GM21515 (cell line): ENCODE data around the gene CRHR2.

Experiments
- ATAC-seq: cut with Tn5 transposase; IDR thresholded peaks from one replicate; pipeline ENCODE4 v1.9.1; 2021; ENCODE audit not compliant: unreplicated experiment

Gene CRHR2

GRCh38 chr7:30707391-30708357 is 25.4 kb upstream of the CRHR2 start:
- ATAC-seq, result no peak

DNA sequence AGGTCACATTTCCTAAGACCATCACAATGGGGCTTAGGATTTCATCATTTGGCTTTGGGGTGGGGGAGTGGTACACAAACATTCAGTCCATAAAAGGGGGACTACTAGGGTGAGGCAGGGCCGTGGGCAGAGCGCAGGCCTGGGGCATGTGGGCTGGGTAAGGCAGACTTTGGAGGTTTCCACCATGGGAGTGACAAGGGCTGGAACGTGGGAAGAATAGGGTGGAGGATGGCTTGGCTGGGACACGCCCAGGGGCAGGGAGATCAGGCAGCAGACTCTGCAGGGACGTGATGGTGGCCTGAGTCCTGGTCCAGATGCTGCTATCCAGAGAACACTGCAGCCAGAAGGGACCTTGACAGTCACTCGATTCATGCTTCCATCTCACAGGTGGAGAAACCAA is 24.7 kb upstream of the CRHR2 start:
- ATAC-seq, result no peak

DNA sequence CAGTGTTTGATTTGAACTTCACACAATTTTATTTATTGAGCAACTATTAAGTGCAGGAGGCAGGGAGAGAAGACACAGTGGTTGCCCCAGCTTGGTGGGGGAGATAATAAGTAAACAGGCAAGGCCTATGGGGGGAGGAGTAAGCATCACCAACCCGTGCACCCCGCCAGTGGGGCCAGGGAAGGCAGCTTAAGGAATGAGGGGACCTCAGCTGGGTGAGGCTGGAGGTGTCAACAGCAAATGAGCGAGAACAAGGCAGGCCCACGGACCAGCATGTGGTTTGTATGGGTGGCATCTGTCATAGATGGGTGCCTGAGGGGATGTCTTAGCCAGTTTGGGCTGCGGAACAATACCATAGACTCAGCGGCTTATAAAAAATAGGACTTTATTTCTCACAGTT is 24.1 kb upstream of the CRHR2 start:
- no peak for ATAC-seq

- no peak for ATAC-seq
Observed at GRCh38 chr7:30705596-30705995, 23.3 kb upstream of the CRHR2 start.

DNA sequence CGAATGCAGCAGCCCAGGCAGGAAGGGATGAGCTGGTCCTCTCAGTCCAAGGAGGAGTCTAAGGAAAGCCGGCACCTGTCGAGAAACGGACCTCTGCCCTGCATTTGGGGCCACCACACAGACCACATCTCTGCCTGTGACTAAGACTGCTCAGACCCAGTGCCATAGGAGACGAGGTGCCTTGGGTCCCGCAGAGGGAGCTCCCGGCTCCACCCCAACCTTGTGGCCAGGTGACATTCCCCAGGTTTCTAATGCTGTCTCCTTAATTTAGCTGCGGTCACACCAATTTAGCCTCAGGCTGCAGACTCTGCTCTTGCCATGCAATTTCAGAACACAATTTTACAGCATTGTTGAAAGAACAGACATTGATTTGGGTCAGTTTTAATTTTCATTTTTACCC is 22.8 kb upstream of the CRHR2 start:
- ATAC-seq, result no peak

GRCh38 chr7:30703756-30704155 is 21.5 kb upstream of the CRHR2 start:
- ATAC-seq, result no peak

DNA sequence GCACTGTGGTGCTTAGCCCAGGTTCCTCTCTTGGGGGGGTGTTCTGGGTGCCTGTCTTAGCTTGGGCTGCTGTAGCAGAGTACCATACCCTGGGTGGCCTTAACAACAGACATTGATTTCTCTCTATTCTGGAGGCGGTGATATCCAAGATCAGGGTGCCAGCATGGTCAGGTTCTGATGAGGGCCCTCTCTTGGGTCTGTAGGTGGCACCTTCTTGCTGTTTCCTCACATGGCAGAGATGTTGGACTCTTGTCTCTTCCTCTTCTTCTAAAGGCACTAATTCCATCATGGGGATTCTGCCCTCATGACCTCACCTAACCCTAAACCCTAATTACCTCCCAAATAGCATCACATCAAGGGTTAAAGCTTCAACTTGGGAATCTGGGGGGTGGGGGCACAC is 19.9 kb upstream of the CRHR2 start:
- ATAC-seq, result no peak

DNA sequence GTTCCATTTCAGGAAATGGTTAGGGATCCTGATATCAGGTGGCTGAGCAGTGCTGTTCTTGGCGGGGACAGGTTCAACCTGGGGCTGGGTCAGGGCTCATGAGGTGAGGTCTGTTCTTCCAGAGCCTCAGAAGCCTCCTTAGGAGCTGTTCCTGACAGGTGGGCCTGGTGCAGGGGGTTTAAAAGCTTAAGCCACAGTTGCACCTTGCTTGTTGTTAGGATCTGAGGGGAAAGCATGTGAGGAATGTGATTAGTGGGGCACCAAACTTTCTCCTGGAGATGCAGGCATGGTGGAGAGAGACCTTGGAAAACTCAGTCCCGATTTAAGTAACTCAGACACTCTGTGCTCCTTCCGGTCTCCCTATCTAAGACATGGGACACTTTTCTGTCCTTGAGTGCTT is 18.7 kb upstream of the CRHR2 start:
- ATAC-seq, result no peak

GRCh38 chr7:30699706-30700495 is 17.6 kb upstream of the CRHR2 start:
- ATAC-seq, result no peak

GRCh38 chr7:30698481-30698880 is 16.2 kb upstream of the CRHR2 start:
- no peak for ATAC-seq

DNA sequence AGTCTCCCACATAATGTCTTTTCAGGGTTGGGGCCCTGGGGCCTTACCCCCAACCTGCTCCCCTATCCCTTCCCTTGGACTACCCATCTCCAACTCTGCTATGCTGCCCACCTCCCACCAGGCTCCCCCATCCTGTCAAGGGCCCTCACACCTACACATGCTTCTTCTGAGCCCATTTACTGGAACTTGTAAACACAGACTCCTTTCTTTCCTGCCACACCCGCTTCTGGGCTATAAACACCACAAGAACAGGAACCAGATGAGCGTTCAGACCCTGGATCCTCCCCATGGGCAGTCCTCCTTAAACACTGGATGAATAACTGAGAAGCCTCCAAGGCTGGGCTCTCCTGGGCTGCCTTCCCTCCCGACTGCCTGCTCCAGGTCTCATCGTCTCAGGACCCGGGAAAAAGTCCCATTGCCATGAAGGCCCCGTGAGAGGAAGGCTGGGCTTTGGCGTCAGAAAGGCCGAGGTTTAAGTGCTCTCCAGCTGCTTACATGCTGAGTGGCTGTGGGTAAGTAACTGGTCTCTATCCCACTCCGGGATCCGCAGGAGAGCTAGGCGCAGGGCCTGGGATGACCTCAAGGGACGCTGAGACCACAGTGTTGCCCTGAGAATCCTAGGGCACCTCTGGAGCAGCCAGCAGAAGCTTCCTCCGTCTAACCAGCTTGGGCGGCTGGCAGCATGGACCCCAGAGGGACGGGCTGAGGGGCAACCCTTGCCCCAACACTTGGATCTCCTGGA is 15.6 kb upstream of the CRHR2 start:
- ATAC-seq, result no peak

- ATAC-seq, result no peak
Observed at GRCh38 chr7:30694774-30695721, 12.8 kb upstream of the CRHR2 start.

DNA sequence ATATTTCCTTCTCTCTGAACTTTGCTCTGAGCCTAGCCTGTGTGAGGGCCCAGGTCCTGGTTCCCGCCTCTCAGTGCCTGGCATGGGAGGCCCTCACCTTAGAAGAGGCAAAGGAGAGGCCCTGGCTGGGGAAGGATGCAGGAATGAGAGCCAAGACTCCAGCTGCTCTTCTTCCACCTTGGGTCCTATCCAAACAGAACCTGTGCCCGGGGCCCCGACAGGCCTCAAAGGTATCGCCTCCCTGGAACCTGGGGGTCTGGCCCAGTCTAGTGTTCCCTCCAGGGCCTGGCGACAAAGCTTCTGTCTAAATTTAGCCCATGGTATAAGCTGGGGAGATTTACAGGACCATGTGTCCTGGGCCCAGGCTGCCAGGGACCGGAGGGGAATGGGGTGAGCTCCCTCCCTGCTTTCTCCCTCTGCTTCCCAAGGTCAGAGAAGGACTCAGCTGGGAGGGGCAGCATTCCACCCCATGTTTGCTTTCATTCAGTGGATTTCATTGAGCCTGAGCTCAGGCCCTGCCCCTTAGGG is 12.0 kb upstream of the CRHR2 start:
- no peak for ATAC-seq

- no peak for ATAC-seq
Observed at GRCh38 chr7:30692882-30693281, 10.6 kb upstream of the CRHR2 start.

DNA sequence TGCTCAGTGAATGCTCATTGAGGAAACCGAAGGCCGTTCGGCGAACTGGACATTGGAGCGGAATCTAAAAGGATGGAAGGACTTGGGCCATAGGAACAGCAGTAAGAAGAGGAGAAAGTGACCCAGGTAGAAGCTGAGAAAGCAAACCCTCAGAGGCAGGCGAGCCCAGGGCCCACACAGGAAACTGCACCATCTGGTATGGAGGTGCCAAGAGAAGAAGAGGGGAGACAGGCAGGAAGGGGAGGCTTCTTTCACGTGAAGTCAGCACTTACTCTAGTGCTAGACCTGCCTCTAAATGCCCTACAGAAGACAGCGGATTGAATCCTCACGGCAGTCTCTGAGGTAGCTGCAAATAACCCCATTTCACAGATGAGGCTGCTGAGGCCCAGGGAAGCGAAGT is 10.2 kb upstream of the CRHR2 start:
- no peak for ATAC-seq

DNA sequence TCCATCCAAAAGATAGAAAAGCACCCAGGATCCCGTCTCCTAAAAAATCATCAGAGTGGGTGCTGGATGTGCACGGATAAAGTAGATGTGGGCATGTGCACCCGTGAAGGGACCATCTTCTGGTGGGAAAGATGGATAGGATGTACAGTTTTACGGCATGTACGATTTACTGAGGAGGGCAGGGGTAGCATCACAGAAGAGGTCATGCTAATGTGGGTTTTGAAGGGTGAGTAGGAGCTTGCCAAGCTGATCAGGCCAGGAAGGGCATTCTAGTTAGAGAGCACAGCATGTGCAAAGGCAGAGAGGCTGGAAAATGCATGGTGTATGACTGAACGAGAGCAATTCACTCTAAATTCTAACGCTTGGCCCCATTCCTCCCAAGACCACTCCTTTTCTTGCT is 7.8 kb upstream of the CRHR2 start:
- ATAC-seq, result no peak

DNA sequence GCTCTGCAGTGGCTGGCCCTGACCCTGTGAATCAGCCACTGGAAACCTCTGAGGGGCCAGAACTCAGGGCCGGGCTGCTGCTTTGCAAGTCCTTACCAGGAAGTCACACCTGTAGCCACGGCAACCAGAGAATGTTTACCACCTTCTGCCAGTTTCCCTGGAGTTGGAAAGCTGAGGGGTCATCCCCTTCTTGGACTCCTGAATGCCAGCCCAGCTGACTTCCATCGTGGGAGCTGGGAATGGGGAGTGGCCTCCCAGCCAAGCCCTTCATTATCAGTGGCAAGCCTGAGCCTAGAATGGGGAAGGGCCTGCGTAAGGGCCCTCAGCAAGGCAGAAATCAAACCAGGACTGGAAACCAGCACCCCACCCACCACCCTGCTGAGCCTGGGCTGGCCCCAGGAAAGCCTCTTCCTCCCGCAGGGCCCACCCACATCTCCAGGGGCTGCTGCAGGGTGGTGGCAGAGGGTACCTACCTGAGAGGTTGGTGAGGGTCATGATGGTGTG is 6.5 kb upstream of the CRHR2 start:
- ATAC-seq, result no peak

DNA sequence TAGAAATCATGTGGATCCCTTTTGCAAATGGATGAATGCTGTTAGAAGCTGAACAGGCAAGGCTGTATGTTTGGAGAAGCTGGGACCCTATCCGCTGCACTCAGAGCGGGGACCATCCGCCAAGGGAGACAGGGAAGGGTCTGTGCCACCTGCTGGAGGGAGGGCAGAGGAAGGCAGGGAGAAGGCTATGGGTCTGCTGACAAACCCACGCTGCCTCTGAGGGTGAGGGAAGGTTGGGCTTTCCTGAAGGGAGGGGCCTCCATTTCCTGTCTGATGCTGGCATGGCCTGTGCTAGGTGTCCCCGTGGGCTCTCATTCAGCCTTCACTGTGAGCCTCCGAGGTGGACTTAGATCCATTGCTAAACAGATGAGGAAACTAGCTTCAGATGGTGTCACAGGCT is 5.3 kb upstream of the CRHR2 start:
- ATAC-seq, result no peak

DNA sequence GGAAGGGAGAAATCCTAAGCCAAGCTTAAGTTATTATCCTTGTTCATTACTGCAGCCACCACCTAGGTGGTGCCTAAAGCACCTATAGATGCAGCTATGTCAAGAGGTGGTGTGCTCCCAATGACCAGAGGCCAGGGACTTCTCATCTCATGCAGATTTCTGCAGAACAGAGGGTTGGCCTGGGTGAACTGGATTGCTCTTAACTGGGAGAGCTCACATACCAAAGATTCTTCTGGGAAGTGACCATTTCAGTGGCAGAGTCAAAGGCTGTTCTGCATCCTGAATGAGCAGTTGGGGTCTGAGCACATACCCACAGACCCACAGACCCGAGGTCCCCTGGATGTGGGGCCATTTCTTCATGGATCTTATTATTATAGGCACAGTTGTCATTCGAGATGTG is 2.1 kb upstream of the CRHR2 start:
- ATAC-seq, result no peak

- no peak for ATAC-seq
Observed at GRCh38 chr7:30683816-30684215, 1.6 kb upstream of the CRHR2 start.
